Endometrium (tissue), 2 donors: ENCODE results near the gene GNG11.
"Not testable (repeated sequence)": the region's sequence is repeated elsewhere in the genome, so short reads cannot be mapped to it uniquely, and the experiment has no call there.

Source experiments
- FAIRE-seq: peaks from 2 replicates; lab custom pipeline; 2012; peaks lifted over from hg19 to GRCh38; lab: Jason Lieb, UNC
- donor health status: control.
- donor health status: control.

The GNG11 gene

GRCh38 chr7:93911661-93912060 lies 9.9 kb upstream of the GNG11 start:
- FAIRE-seq: not testable (repeated sequence)

GRCh38 chr7:93913197-93913596 lies 8.3 kb upstream of the GNG11 start:
- no peak for FAIRE-seq

- FAIRE-seq: peak; percentile 80
These were observed 6.9 kb upstream of the GNG11 start for GRCh38 chr7:93914581-93915066.

- not testable (repeated sequence) for FAIRE-seq
These were observed 6.2 kb upstream of the GNG11 start for GRCh38 chr7:93915206-93915842.

- FAIRE-seq: not testable (repeated sequence)
These were observed 5.6 kb upstream of the GNG11 start for GRCh38 chr7:93915888-93916287.

- not testable (repeated sequence) for FAIRE-seq
These were observed 5.2 kb upstream of the GNG11 start for GRCh38 chr7:93916315-93916714.

GRCh38 chr7:93920496-93921182 lies 896 bp upstream of the GNG11 start:
- FAIRE-seq: no peak

- no peak for FAIRE-seq
These were observed 349 bp upstream of the GNG11 start for GRCh38 chr7:93921186-93921585.

- FAIRE-seq: no peak
These were observed 1.8 kb downstream of the GNG11 start for GRCh38 chr7:93923296-93923695.

- no peak for FAIRE-seq
These were observed 2.4 kb downstream of the GNG11 start for GRCh38 chr7:93923942-93924341.

GRCh38 chr7:93926800-93927199 lies 5.3 kb downstream of the GNG11 start:
- no peak for FAIRE-seq

GRCh38 chr7:93927585-93927984 lies 6.0 kb downstream of the GNG11 start:
- no peak for FAIRE-seq

GRCh38 chr7:93931655-93932054 lies 10.1 kb downstream of the GNG11 start:
- no peak for FAIRE-seq

GRCh38 chr7:93933156-93933555 lies 11.6 kb downstream of the GNG11 start:
- no peak for FAIRE-seq

- FAIRE-seq: peak; percentile 33
These were observed 13.6 kb downstream of the GNG11 start for GRCh38 chr7:93935102-93935501.

GRCh38 chr7:93937818-93938217 lies 16.3 kb downstream of the GNG11 start:
- no peak for FAIRE-seq

GRCh38 chr7:93938293-93938692 lies 16.8 kb downstream of the GNG11 start:
- no peak for FAIRE-seq

GRCh38 chr7:93941945-93942344 lies 20.4 kb downstream of the GNG11 start:
- FAIRE-seq: no peak

- FAIRE-seq: no peak
These were observed 22.4 kb downstream of the GNG11 start for GRCh38 chr7:93943816-93944540.

- peak; percentile 97 for FAIRE-seq
These were observed 23.1 kb downstream of the GNG11 start for GRCh38 chr7:93944673-93945072.

GRCh38 chr7:93945083-93945482 lies 23.5 kb downstream of the GNG11 start:
- FAIRE-seq: no peak

GRCh38 chr7:93945756-93946535 lies 24.4 kb downstream of the GNG11 start:
- no peak for FAIRE-seq
